ENCODE data around the gene TMEM236.

GRCh38 chr10:17771017-17771416, 19.0 kb downstream of the TMEM236 start:
- TF ChIP-seq CTCF (IDR thresholded peaks at IDR 0.05; ENCODE audit: insufficient read depth, low read length, poor library complexity, severe bottlenecking) (no peak), EZH2phosphoT487 (conservative IDR thresholded peaks at IDR 0.05; ENCODE audit: low read length) (no peak)
